Measurements from ENCODE around the gene ALDOC.

DNA sequence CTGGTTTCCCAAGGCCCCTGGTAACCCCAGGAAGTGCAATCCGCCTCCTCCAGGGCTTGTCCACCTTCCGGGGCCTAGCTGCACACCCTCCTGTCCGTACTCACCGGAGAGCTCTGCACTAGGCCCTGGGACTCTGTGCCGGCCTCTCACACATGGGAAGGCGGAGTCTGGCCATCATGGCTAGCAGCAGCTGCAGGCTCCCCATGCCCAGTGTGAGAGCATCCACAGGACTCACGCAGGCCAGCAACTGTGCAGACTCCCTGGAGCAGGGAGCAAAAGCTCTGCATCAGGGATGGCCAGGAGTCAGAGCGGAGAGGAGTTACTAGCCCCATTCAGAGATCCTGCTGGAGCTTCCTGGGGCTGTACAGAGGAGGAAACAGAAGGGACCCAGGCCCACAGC lies 50.3 kb downstream of the ALDOC start:
- TF ChIP-seq, protein P1, sequence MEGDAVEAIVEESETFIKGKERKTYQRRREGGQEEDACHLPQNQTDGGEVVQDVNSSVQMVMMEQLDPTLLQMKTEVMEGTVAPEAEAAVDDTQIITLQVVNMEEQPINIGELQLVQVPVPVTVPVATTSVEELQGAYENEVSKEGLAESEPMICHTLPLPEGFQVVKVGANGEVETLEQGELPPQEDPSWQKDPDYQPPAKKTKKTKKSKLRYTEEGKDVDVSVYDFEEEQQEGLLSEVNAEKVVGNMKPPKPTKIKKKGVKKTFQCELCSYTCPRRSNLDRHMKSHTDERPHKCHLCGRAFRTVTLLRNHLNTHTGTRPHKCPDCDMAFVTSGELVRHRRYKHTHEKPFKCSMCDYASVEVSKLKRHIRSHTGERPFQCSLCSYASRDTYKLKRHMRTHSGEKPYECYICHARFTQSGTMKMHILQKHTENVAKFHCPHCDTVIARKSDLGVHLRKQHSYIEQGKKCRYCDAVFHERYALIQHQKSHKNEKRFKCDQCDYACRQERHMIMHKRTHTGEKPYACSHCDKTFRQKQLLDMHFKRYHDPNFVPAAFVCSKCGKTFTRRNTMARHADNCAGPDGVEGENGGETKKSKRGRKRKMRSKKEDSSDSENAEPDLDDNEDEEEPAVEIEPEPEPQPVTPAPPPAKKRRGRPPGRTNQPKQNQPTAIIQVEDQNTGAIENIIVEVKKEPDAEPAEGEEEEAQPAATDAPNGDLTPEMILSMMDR (IDR thresholded peaks at IDR 0.05): no peak
- TF ChIP-seq POLR2A (IDR thresholded peaks at IDR 0.05) (no peak), POLR2AphosphoS5 (IDR thresholded peaks at IDR 0.05) (no peak)

All from breast epithelium (tissue), 3 donors.